ENCODE results near the gene ACOXL.

GRCh38 chr2:110896226-110896625 is 163.9 kb downstream of the ACOXL start:
- TF ChIP-seq, protein P1, sequence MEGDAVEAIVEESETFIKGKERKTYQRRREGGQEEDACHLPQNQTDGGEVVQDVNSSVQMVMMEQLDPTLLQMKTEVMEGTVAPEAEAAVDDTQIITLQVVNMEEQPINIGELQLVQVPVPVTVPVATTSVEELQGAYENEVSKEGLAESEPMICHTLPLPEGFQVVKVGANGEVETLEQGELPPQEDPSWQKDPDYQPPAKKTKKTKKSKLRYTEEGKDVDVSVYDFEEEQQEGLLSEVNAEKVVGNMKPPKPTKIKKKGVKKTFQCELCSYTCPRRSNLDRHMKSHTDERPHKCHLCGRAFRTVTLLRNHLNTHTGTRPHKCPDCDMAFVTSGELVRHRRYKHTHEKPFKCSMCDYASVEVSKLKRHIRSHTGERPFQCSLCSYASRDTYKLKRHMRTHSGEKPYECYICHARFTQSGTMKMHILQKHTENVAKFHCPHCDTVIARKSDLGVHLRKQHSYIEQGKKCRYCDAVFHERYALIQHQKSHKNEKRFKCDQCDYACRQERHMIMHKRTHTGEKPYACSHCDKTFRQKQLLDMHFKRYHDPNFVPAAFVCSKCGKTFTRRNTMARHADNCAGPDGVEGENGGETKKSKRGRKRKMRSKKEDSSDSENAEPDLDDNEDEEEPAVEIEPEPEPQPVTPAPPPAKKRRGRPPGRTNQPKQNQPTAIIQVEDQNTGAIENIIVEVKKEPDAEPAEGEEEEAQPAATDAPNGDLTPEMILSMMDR (IDR thresholded peaks at IDR 0.05), result no peak
- TF ChIP-seq POLR2A (IDR thresholded peaks at IDR 0.05), result no peak

Measured in right lobe of liver (tissue), 4 donors.